ENCODE measurements around the gene SERPINA1. TPM values are rescaled to one million over a fixed set of nuclear protein-coding genes. Genes with fewer than 3 reads are reported as not detected.

Gene SERPINA1
- total RNA-seq, 3 donors from 2014 or later = 98.3 to 311 (median 225) TPM

DNA sequence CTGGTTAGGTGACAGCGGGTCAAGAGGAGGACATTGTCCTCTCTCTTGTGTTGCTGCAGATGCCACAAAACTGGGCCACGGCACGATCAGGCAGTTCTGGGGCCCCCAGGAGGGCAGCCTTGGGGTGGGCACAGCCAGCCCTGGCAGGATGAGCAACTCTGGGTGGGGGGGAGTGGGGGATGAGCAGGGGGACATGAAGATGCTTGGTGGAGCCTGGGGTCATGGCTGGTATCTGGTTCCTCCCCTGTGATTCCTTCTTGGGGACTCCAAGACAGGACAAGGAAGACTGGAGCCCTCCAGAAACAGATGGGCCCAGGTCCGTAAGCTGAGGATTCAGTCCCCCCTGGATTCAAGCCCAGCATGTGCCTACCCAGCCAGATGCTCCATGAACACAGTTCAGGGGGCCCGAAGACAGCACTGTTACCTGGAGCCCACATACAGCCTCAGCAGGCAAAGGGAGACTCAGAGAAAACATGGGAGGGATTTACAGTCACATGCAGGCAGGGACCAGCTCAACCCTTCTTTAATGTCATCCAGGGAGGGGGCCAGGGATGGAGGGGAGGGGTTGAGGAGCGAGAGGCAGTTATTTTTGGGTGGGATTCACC lies 10.4 kb downstream of the SERPINA1 start:
- H3K4me3 ChIP-seq = no peak overlapping the region
- no peak for ATAC-seq
- DNase-seq = no peak
- no peaks in the 10 kb centered on the region for H3K9me3 ChIP-seq
- TF ChIP-seq, protein P1, sequence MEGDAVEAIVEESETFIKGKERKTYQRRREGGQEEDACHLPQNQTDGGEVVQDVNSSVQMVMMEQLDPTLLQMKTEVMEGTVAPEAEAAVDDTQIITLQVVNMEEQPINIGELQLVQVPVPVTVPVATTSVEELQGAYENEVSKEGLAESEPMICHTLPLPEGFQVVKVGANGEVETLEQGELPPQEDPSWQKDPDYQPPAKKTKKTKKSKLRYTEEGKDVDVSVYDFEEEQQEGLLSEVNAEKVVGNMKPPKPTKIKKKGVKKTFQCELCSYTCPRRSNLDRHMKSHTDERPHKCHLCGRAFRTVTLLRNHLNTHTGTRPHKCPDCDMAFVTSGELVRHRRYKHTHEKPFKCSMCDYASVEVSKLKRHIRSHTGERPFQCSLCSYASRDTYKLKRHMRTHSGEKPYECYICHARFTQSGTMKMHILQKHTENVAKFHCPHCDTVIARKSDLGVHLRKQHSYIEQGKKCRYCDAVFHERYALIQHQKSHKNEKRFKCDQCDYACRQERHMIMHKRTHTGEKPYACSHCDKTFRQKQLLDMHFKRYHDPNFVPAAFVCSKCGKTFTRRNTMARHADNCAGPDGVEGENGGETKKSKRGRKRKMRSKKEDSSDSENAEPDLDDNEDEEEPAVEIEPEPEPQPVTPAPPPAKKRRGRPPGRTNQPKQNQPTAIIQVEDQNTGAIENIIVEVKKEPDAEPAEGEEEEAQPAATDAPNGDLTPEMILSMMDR (IDR thresholded peaks at IDR 0.05) = no peak
- H3K36me3 ChIP-seq (ENCODE audit: low read depth) = no peaks in the 10 kb centered on the region
- intact Hi-C loops (cut with DNase I, micrococcal nuclease) = no loop called here
- H3K4me1 ChIP-seq (ENCODE audit: low read depth) = no peaks in the 10 kb centered on the region

DNA sequence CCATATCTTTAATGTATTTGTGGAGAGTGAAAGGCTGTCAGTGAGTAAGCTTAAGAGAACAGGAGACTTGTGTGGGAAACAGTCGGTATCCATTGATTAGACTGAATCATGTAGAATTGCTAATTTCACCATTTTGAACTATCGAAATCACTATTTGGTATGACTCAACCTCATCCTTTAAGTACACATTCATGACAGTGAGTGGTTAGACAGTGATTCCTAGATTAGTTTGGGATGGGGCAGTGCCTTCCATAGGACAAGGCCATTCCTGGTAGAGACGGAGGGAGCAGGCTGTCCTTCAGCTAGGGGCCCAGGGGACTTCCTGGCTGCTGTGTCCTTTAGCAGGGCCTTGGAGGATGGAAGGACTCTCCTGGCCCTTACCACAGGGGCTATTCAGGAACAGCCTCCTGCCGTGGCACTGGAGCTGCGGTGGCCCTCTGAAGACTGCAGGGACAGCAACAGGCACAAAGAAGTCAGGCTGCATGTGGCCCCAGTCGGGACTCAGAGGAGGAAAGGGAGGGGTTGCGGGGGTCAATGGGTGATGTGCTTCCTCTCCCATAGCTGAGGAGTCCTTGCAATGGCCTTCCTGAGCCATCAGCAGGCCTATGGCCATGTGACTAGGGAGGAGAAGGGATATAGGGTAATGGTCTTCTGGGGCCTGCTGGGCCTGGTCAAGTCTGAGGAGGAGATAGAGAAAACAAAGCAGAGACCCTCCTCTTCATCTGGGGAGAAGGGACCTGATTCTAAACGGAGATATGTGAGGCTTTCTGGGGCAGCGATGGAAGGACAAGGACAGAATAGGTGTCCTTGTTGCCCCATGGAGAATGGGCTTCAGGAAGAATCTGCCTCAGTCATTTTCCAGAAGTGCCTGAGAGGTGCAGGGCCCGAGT lies 11.2 kb downstream of the SERPINA1 start:
- ATAC-seq (no peak), DNase-seq (no peak)
- TF ChIP-seq, protein P1 (IDR thresholded peaks at IDR 0.05) = no peak
- intact Hi-C loops (cut with DNase I, micrococcal nuclease) = no loop called here
- Histone ChIP-seq H3K4me3 (no peak overlapping the region), H3K36me3 (ENCODE audit: low read depth) (no peaks in the 10 kb centered on the region), H3K4me1 (ENCODE audit: low read depth) (no peaks in the 10 kb centered on the region), H3K9me3 (no peaks in the 10 kb centered on the region)

DNA sequence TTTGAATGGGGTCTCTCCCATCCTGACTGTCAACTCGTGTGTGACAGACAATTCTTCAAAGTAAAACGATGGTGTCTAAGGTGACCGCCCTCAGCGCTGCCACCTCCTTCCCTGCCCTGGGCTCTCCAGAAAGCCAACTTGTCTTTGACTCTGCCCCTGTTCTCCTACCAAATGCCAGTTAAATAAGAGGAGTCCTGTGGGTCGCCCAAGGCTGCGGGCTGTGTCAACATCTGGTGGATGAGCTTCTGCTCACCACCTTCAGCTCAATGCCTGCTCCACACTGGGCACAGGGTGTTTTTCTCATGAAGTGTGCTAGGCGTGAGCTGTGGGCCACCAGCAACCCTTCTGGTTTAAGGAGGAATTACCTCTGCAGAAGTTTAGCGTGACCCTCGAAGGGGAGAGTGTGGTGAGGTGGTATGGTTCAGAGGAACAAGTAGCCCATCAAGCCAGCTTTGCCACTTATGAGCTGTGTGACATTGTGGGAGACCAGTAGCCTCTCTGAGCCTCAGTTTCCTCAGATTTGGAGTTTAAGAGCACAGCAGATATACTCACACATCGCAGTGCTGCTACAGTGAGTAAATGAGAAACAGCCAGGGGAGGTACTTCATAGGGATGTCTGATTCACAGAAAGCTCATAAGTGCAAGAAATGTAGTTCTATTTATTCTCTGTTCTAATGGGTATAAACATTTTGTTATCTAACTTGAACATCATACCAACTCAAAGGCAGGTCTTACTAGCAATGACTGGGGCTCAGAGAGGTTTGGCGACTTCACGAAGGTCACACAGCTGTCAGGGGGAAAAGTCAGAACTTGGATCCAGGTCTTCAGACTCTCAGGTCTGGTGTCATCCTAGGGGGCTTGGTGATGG lies 12.1 kb downstream of the SERPINA1 start:
- no peak for ATAC-seq
- no peak overlapping the region for H3K4me3 ChIP-seq
- DNase-seq = no peak
- intact Hi-C loops (cut with DNase I, micrococcal nuclease) = no loop called here
- H3K4me1 ChIP-seq (ENCODE audit: low read depth) = no peaks in the 10 kb centered on the region
- H3K9me3 ChIP-seq = no peaks in the 10 kb centered on the region
- no peaks in the 10 kb centered on the region for H3K36me3 ChIP-seq (ENCODE audit: low read depth)
- TF ChIP-seq, protein P1 (IDR thresholded peaks at IDR 0.05) = no peak

DNA sequence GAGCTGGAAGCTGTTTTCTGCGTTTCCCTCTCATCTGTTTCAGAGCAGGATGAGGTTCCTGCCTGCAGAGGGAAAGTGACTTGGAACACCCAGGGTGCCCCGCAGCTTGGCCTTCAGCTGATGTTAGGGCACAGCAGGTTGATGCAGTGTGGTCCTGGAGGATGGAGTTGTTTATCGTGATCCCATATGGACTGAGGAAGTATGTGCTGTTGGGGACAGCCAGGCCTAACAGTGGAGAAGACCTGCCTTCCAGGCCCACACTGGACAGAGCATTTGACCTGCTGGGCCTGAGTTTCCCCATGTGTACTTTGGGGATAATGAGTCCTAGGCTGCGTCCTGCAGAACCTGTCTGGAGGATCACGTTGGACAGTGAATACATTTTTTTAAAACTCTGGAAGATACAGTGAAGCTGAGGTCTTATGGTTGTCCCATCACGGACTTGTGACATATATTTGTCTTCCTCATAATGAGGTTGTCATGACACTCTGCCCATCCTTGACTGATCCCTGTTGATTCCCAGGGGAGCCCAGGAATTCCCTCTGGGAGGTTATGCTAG lies 12.8 kb downstream of the SERPINA1 start:
- TF ChIP-seq, protein P1 (IDR thresholded peaks at IDR 0.05) = no peak
- Histone ChIP-seq H3K4me1 (ENCODE audit: low read depth) (no peaks in the 10 kb centered on the region), H3K9me3 (no peaks in the 10 kb centered on the region), H3K36me3 (ENCODE audit: low read depth) (no peaks in the 10 kb centered on the region), H3K4me3 (no peak overlapping the region)
- DNase-seq = no peak
- no peak for ATAC-seq
- intact Hi-C loops (cut with DNase I, micrococcal nuclease) = no loop called here

DNA sequence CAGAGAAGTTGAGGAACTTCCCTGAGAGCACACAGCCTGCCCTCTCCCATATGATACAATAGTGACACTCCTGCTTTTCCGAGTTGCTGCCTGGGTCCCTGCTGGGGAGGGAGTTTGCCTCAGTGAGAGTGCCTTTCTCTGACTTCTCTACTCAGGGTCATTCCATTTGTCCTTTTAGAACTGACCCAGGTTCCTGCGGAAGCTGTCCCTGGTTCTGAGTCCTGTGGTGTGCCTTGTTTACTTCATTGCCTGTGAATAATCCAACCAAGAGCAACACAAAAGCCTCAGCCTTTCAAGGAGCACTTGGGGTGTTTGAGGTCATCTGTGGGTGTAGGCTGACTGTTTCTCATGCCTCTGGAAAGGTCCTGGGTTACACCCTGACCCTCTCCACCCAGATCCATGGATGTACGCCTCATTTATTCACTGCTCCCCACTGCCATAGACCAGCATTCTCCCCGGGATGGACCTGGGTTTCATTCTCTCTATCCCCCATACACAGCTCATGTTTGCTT lies 13.6 kb downstream of the SERPINA1 start:
- H3K36me3 ChIP-seq (ENCODE audit: low read depth) = no peaks in the 10 kb centered on the region
- ATAC-seq = no peak
- no peak for DNase-seq
- no peak overlapping the region for H3K4me3 ChIP-seq
- no peaks in the 10 kb centered on the region for H3K9me3 ChIP-seq
- TF ChIP-seq, protein P1 (IDR thresholded peaks at IDR 0.05) = no peak
- H3K4me1 ChIP-seq (ENCODE audit: low read depth) = no peaks in the 10 kb centered on the region
- intact Hi-C loops (cut with DNase I, micrococcal nuclease) = no loop called here
